Measurements from ENCODE around the gene DELE1. TPM values are rescaled to one million over a fixed set of nuclear protein-coding genes. Genes with fewer than 3 reads are reported as not detected.

Gene DELE1
- total RNA-seq, 1 donor = 47.1 TPM

DNA sequence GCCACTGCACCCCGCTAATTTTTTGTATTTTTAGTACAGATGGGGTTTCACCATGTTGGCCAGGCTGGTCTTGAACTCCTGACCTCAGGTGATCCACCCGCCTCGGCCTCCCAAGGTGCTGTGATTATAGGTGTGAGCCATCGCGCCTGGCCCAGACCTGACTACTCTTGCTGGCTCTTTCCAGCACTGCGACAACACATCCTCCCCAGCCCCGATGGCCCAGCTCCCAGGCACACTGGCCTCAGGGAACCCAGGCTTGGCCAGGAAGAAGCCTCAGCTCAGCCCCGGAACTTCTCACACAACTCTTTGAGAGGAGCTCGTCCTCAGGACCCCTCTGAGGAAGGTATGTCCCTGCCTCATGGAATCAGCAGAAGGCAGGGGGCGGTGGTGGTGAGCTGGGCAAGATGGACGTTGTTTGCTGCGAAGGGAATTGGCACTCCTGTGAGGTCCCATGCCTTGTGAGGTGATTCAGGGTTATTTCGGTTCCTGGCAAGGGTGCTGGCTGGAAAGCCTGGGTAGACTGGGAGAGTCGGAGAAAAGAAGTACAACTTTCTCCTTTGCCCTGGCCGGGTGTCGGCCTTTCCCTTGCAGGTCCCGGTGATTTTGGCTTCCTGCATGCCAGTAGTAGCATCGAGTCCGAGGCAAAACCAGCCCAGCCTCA, 5.9 kb downstream of the DELE1 start:
- H3K4me3 ChIP-seq (ENCODE audit: low read length) = no peak overlapping the region
- H3K27me3 ChIP-seq (ENCODE audit: insufficient read depth, low read length) = no peaks in the 10 kb centered on the region
- no peaks in the 10 kb centered on the region for H3K9me3 ChIP-seq (ENCODE audit: low read depth, low read length)
- H3K4me1 ChIP-seq (ENCODE audit: insufficient read depth, low read length) = peaks cover 11% of the 10 kb centered on the region

GRCh38 chr5:141931694-141932093, 8.0 kb downstream of the DELE1 start:
- no peak overlapping the region for H3K4me3 ChIP-seq (ENCODE audit: low read length)
- H3K4me1 ChIP-seq (ENCODE audit: insufficient read depth, low read length) = peaks cover 9% of the 10 kb centered on the region
- no peaks in the 10 kb centered on the region for H3K27me3 ChIP-seq (ENCODE audit: insufficient read depth, low read length)
- no peaks in the 10 kb centered on the region for H3K9me3 ChIP-seq (ENCODE audit: low read depth, low read length)

DNA sequence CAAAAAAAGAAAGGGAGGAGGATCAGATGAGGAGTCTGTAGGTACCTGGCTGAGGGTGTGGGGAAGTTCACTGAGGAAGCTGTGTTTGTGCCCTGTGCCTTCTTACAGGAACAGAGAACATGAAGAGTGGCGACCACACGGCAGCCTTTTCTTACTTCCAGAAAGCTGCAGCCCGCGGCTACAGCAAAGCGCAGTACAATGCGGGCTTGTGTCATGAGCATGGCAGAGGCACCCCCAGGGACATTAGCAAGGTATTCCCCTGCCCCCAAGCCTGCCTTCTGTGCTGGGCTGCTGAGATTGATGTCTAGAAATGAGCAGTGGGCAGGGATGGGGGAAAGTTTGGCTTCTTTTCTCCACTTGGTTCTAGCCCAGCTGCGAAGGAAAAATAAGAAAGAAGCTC, 9.5 kb downstream of the DELE1 start:
- H3K4me3 ChIP-seq (ENCODE audit: low read length) = no peak overlapping the region
- no peaks in the 10 kb centered on the region for H3K9me3 ChIP-seq (ENCODE audit: low read depth, low read length)
- no peaks in the 10 kb centered on the region for H3K27me3 ChIP-seq (ENCODE audit: insufficient read depth, low read length)

DNA sequence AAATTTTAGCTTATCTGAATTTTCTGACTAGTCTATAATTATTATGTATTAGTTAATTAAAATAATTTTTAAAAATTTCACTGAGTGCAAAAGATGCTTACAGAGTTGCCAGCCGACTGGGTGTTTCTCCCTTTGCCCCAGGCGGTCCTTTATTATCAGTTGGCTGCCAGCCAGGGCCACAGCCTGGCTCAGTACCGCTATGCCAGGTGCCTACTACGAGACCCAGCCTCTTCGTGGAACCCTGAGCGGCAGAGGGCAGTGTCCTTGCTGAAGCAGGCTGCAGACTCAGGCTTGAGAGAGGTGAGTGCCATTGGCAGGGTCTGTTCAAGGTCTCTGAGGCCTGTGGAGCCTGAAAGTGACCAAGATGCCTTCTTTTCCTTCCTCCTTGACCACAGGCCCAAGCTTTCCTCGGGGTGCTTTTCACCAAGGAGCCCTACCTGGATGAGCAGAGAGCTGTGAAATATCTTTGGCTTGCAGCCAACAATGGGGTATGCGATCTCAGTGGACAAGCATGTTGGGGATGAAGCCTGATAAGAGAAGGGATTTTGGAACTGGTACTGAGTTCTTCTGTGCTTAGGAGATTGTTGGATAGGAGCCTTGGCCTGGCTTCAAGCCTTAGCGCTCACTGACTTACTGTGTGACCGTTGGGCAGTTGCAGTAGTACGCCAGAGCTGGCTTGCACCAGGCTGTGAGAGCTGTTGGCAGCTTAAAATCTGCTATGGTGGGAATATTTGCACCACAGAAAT, 10.6 kb downstream of the DELE1 start:
- no peaks in the 10 kb centered on the region for H3K27me3 ChIP-seq (ENCODE audit: insufficient read depth, low read length)
- no peaks in the 10 kb centered on the region for H3K9me3 ChIP-seq (ENCODE audit: low read depth, low read length)
- no peak overlapping the region for H3K4me3 ChIP-seq (ENCODE audit: low read length)
- H3K4me1 ChIP-seq (ENCODE audit: insufficient read depth, low read length) = no peaks in the 10 kb centered on the region

More for the DNA sequence above, 9.5 kb downstream of the DELE1 start:
- H3K4me1 ChIP-seq (ENCODE audit: insufficient read depth, low read length) = peaks cover 1% of the 10 kb centered on the region

GRCh38 chr5:141935538-141935937, 11.9 kb downstream of the DELE1 start:
- Histone ChIP-seq H3K27me3 (ENCODE audit: insufficient read depth, low read length) (no peaks in the 10 kb centered on the region), H3K9me3 (ENCODE audit: low read depth, low read length) (no peaks in the 10 kb centered on the region), H3K4me1 (ENCODE audit: insufficient read depth, low read length) (no peaks in the 10 kb centered on the region), H3K4me3 (ENCODE audit: low read length) (no peak overlapping the region)

DNA sequence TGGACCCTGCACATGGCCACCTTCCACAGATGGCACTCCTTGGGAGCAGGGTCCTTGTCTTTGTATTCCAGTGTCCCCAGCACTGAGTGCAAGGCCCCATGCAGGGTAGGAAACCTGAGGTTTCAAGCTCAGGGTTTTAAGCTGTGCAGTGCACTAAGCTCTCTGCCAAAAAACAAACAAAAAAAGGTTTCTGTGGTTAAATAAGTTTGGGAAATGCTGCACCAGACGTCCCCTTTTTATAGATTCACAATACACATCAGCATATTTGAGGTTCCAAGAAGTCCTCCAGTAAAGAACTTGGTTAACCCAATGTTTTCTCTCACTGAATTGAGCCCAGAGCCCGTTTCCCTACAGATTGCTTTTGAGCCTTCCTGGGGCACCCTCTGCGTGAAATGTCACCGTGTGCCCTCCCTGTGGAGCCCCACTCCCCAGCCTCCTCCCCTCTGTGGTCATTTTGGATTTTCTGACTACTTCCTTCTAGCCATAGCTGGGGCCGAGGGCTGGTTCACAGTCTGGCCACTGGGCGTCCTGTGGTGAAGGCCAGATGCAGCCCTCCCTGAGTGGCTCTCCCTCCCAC, 17.1 kb downstream of the DELE1 start:
- no peak overlapping the region for H3K4me3 ChIP-seq (ENCODE audit: low read length)
- peaks cover 13% of the 10 kb centered on the region for H3K4me1 ChIP-seq (ENCODE audit: insufficient read depth, low read length)
- no peaks in the 10 kb centered on the region for H3K9me3 ChIP-seq (ENCODE audit: low read depth, low read length)
- no peaks in the 10 kb centered on the region for H3K27me3 ChIP-seq (ENCODE audit: insufficient read depth, low read length)

DNA sequence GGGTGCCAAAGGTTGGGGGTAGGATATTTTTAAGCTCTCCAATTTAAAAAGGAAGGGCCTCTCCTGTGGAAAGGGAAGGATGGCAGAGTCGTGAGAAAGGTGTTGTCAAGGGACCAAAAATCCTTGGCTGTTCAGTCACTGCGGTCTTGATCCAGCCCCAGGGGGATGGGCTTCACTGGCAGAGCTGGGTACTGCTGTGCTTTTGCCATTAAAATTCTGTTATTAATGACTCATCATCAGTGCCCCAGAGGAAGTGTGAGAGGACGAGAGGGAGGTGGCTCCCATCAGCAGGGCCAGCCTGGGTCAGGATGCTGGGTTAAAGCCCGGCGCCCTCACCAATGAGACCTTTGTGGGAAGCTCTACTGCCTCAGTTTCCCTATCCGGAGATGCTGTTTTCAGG, 17.6 kb downstream of the DELE1 start:
- H3K9me3 ChIP-seq (ENCODE audit: low read depth, low read length) = no peaks in the 10 kb centered on the region
- H3K4me3 ChIP-seq (ENCODE audit: low read length) = no peak overlapping the region
- H3K27me3 ChIP-seq (ENCODE audit: insufficient read depth, low read length) = no peaks in the 10 kb centered on the region
- H3K4me1 ChIP-seq (ENCODE audit: insufficient read depth, low read length) = peaks cover 18% of the 10 kb centered on the region

DNA sequence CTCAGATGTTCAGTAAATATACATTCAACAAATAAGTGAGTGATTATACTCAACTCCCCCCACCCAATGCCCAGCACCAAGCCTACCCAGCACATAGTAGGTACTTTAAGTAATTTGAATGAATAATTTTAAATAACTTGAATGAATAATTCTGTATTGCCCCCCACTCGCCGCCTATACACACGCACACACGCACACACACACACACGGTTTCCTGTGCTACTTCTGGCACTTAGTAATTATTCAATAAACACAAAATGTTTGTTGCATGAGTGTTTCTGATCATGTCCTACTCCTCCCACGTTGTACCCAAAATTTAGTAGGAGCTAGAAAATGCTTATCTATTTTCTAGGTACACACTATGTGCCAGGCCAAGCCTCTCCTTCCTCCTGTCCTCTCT, 18.1 kb downstream of the DELE1 start:
- H3K9me3 ChIP-seq (ENCODE audit: low read depth, low read length) = no peaks in the 10 kb centered on the region

GRCh38 chr5:141942185-141942857, 18.6 kb downstream of the DELE1 start:
- Histone ChIP-seq H3K4me1 (ENCODE audit: insufficient read depth, low read length) (peaks cover 22% of the 10 kb centered on the region), H3K4me3 (ENCODE audit: low read length) (no peak overlapping the region), H3K9me3 (ENCODE audit: low read depth, low read length) (no peaks in the 10 kb centered on the region), H3K27me3 (ENCODE audit: insufficient read depth, low read length) (no peaks in the 10 kb centered on the region)

More for the DNA sequence above, 18.1 kb downstream of the DELE1 start:
- peaks cover 22% of the 10 kb centered on the region for H3K4me1 ChIP-seq (ENCODE audit: insufficient read depth, low read length)
- no peaks in the 10 kb centered on the region for H3K27me3 ChIP-seq (ENCODE audit: insufficient read depth, low read length)
- no peak overlapping the region for H3K4me3 ChIP-seq (ENCODE audit: low read length)

- Histone ChIP-seq H3K27me3 (ENCODE audit: insufficient read depth, low read length) (no peaks in the 10 kb centered on the region), H3K9me3 (ENCODE audit: low read depth, low read length) (no peaks in the 10 kb centered on the region), H3K4me1 (ENCODE audit: insufficient read depth, low read length) (peaks cover 22% of the 10 kb centered on the region), H3K4me3 (ENCODE audit: low read length) (no peak overlapping the region)
These were observed 20.4 kb downstream of the DELE1 start for GRCh38 chr5:141944076-141944475.

DNA sequence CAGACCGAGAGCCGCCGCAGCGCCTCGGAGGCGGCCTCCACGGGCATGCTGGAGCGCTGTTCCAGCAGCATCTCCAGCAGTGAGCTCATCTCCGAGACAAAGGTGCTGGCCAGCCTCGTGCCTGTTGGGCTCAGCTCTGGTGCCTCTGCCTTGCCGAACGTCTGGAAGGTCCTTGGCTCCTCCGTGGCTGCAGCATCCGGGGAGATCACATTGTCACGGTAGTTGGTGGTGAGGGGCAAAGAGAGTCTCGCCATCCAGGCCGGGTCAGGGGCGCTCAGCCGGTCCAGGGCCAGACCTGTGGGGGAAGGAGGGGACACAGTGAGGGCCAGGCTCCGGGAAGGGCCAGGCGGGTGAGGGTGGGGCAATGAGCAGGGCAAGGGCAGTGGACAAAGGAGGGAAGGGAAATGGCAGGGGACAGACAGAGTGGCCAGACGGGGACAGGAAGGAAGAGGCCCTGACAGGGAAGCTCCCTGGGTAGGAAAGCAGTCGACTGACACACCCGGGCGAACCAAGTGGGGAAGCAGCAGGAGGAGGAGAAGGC, 21.9 kb downstream of the DELE1 start:
- Histone ChIP-seq H3K27me3 (ENCODE audit: insufficient read depth, low read length) (no peaks in the 10 kb centered on the region), H3K9me3 (ENCODE audit: low read depth, low read length) (no peaks in the 10 kb centered on the region), H3K4me3 (ENCODE audit: low read length) (no peak overlapping the region), H3K4me1 (ENCODE audit: insufficient read depth, low read length) (peaks cover 22% of the 10 kb centered on the region)

GRCh38 chr5:141947316-141947715, 23.6 kb downstream of the DELE1 start:
- Histone ChIP-seq H3K4me3 (ENCODE audit: low read length) (no peak overlapping the region), H3K27me3 (ENCODE audit: insufficient read depth, low read length) (no peaks in the 10 kb centered on the region), H3K9me3 (ENCODE audit: low read depth, low read length) (no peaks in the 10 kb centered on the region), H3K4me1 (ENCODE audit: insufficient read depth, low read length) (peaks cover 13% of the 10 kb centered on the region)

GRCh38 chr5:141948812-141949211, 25.1 kb downstream of the DELE1 start:
- Histone ChIP-seq H3K4me3 (ENCODE audit: low read length) (no peak overlapping the region), H3K27me3 (ENCODE audit: insufficient read depth, low read length) (no peaks in the 10 kb centered on the region), H3K4me1 (ENCODE audit: insufficient read depth, low read length) (peaks cover 18% of the 10 kb centered on the region), H3K9me3 (ENCODE audit: low read depth, low read length) (no peaks in the 10 kb centered on the region)

DNA sequence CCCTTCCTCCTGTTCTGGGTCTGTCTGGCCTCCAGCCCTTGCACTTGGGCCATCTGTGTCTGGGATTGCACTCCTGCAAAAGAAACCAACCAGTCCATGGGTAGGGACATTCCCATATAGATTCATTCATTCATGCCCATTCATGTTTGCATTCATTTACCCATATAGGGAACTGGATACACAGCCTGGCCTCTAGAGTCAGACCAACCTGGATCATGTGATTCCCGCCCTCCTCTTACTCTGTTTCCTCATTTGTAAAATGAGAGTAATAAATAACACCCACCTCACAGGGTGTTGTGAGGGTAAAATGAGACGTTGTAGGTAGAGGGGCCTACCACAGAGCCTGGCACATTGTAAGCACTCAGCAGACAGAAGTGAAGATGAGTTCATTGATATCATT, 25.8 kb downstream of the DELE1 start:
- Histone ChIP-seq H3K27me3 (ENCODE audit: insufficient read depth, low read length) (no peaks in the 10 kb centered on the region), H3K9me3 (ENCODE audit: low read depth, low read length) (no peaks in the 10 kb centered on the region), H3K4me3 (ENCODE audit: low read length) (no peak overlapping the region), H3K4me1 (ENCODE audit: insufficient read depth, low read length) (peaks cover 25% of the 10 kb centered on the region)
